Measurements from ENCODE around the gene SMPD2. TPM values are rescaled to one million over a fixed set of nuclear protein-coding genes. Genes with fewer than 3 reads are reported as not detected.
"Not testable (repeated sequence)": the region's sequence is repeated elsewhere in the genome, so short reads cannot be mapped to it uniquely, and the experiment has no call there.

The SMPD2 gene
- total and polyA plus RNA-seq, 2 of the 4 experiments (the other 2 are of a cell fraction), result 7.7 to 9.0 TPM

GRCh38 chr6:109461205-109461604, 20.7 kb downstream of the SMPD2 start:
- DNase-seq; H3K9ac ChIP-seq (ENCODE audit: low read depth, low read length); H2BK20ac ChIP-seq (ENCODE audit: low read depth, low read length); H3K56ac ChIP-seq (ENCODE audit: extremely low read depth, insufficient read depth, low read length); H3K18ac ChIP-seq (ENCODE audit: low read depth, low read length); H4K8ac ChIP-seq (ENCODE audit: low read depth in 2 of 2, low read length in 2 of 2); H2AK5ac ChIP-seq (ENCODE audit: low read depth, low read length); H3K27ac ChIP-seq (ENCODE audit: insufficient read depth, low read length); H3K4ac ChIP-seq (ENCODE audit: low read depth, low read length); H4K5ac ChIP-seq (ENCODE audit: low read depth, low read length); BruUV-seq (replicated peaks); H2AK9ac ChIP-seq (replicated peaks; ENCODE audit: low read depth, low read length, poor library complexity); in situ Hi-C loops (cut with MboI; ENCODE audit: low sequenced_read_pairs); H4K91ac ChIP-seq (ENCODE audit: insufficient read depth, low read depth, low read length); H2BK5ac ChIP-seq (ENCODE audit: low read depth, low read length, poor library complexity, severe bottlenecking); H2AFZ ChIP-seq (replicated peaks; ENCODE audit: low read length, poor library complexity); H3K4me1 ChIP-seq (ENCODE audit: control insufficient read depth, insufficient read depth, low read length); H2BK15ac ChIP-seq (ENCODE audit: low read depth, low read length); H3K9me1 ChIP-seq (ENCODE audit: insufficient read depth, low read length); POLR2A ChIA-PET (ENCODE audit: unreplicated experiment); H3K4me2 ChIP-seq (ENCODE audit: low read depth, low read length); H3K14ac ChIP-seq (replicated peaks; ENCODE audit: low read depth, low read length); ATAC-seq (ENCODE audit: low read depth); H3K27me3 ChIP-seq (ENCODE audit: control insufficient read depth, insufficient read depth, low read length); H3K23ac ChIP-seq (ENCODE audit: low read depth, low read length); H4K20me1 ChIP-seq (ENCODE audit: insufficient read depth, low read length); H3K4me3 ChIP-seq (ENCODE audit: insufficient read depth, low read depth, low read length); H3K9me3 ChIP-seq (ENCODE audit: control insufficient read depth, insufficient read depth, low read length); H2BK120ac ChIP-seq (ENCODE audit: low read depth, low read length); dilution Hi-C loops (cut with HindIII; ENCODE audit: low sequenced_read_pairs, unreplicated experiment); intact Hi-C loops (cut with micrococcal nuclease): not testable (repeated sequence)
- no CpG with 5 or more reads among the region's 1 CpG for WGBS, 2 experiments (ENCODE audit: extremely low coverage in 2 of 2, insufficient read length in 1 of 2)
- H3K79me1 ChIP-seq (ENCODE audit: low read depth in 1 of 2, low read length in 2 of 2), result peaks cover 15 to 34% of the 10 kb centered on the region in 2 experiments
- H3K36me3 ChIP-seq (ENCODE audit: control insufficient read depth, insufficient read depth, low read length), result peaks cover 17% of the 10 kb centered on the region
- CTCF ChIA-PET, result interaction anchor here (0.6 kb wide), 1 partner anchor 24 kb away, joined by 3 read pairs; no protein-coding TSS in a partner anchor

Measured in IMR-90 (cell line).